H1 (cell line): ENCODE measurements around the gene NEDD9. TPM values are rescaled to one million over a fixed set of nuclear protein-coding genes. Genes with fewer than 3 reads are reported as not detected.

Source experiments
- E2F6 ChIP-seq: IDR thresholded peaks from 2 replicates; pipeline ENCODE4 v1.6.1; 2012; ENCODE audit warnings: inconsistent platforms
- polyA plus RNA-seq, 7 experiments: library from polyadenylated mRNA; depleted of rRNA in 3 of 7; stranded (reverse) in 5 of 7; unstranded in 2 of 7; fragments of >200 nt in 5 of 7; fragments of 200-250 nt in 2 of 7; gene quantifications; 1 replicate in 5 of 7; 2 replicates in 1 of 7; 4 replicates in 1 of 7; pipeline versions ENCODE4 v1.2.1 to v1.2.3, GENCODE V29; 2011 to 2013; ENCODE audit warnings: missing spikeins in 2 of 7, mixed read lengths in 2 of 7
- total RNA-seq: library from RNA; stranded (reverse); fragmentation: NEBNext Ultra II Directional; extraction: Animal tissue kit (Norgen Biotek cat#: 25700); gene quantifications from 2 replicates; pipeline ENCODE4 v1.2.1, GENCODE V29; 2021

Gene NEDD9
- total and polyA plus RNA-seq, 2 of the 8 experiments (the other 6 are each of a cell fraction or from before 2014, with no cell fraction given), result 3.6 to 12.0 TPM

GRCh38 chr6:11263291-11263775 lies 30.9 kb upstream of the NEDD9 start (continued):
- peak; percentile 18; the same call in 1 of the 2 replicates for TF ChIP-seq E2F6
